Measurements from ENCODE around the gene ANKRD36C.
"Not testable (repeated sequence)": the region's sequence is repeated elsewhere in the genome, so short reads cannot be mapped to it uniquely, and the experiment has no call there.

DNA sequence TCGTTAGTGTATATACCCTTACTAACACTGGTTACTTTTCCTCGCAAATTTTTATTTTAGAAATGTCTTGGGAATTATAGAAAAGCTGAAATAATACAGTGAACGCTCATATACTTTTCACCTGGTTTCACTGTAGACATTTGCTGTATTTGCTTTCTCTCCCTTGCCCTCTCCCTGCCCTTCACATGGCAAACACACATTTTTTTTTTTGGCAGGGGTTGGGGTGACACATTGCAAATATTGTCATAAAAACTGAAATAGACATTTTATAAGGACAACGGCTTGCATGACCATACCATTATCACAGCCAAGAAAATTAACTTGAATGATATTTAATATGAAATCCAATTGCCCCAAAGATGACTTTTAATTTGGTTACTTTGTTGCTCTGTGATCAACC lies 24.7 kb upstream of the ANKRD36C start:
- not testable (repeated sequence) for TF ChIP-seq EZH2 (IDR thresholded peaks at IDR 0.05; ENCODE audit: borderline replicate concordance, low read length)
- TF ChIP-seq, protein P1, sequence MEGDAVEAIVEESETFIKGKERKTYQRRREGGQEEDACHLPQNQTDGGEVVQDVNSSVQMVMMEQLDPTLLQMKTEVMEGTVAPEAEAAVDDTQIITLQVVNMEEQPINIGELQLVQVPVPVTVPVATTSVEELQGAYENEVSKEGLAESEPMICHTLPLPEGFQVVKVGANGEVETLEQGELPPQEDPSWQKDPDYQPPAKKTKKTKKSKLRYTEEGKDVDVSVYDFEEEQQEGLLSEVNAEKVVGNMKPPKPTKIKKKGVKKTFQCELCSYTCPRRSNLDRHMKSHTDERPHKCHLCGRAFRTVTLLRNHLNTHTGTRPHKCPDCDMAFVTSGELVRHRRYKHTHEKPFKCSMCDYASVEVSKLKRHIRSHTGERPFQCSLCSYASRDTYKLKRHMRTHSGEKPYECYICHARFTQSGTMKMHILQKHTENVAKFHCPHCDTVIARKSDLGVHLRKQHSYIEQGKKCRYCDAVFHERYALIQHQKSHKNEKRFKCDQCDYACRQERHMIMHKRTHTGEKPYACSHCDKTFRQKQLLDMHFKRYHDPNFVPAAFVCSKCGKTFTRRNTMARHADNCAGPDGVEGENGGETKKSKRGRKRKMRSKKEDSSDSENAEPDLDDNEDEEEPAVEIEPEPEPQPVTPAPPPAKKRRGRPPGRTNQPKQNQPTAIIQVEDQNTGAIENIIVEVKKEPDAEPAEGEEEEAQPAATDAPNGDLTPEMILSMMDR (conservative IDR thresholded peaks at IDR 0.05 in 1 of 2, IDR thresholded peaks at IDR 0.05 in 1 of 2; ENCODE audit: extremely low read depth in 1 of 2, insufficient read depth in 1 of 2, low read depth in 1 of 2, low read length in 2 of 2) = not testable (repeated sequence)

Measured in mammary epithelial cell (primary cell).